HG03354 (cell line): ENCODE data around the gene CRAMP1.

ENCODE experiments used
- ATAC-seq: cut with Tn5 transposase; IDR thresholded peaks from one replicate; pipeline ENCODE4 v1.9.1; 2021; ENCODE audit warnings: mild to moderate bottlenecking; ENCODE audit not compliant: unreplicated experiment, poor library complexity, severe bottlenecking

Gene CRAMP1

DNA sequence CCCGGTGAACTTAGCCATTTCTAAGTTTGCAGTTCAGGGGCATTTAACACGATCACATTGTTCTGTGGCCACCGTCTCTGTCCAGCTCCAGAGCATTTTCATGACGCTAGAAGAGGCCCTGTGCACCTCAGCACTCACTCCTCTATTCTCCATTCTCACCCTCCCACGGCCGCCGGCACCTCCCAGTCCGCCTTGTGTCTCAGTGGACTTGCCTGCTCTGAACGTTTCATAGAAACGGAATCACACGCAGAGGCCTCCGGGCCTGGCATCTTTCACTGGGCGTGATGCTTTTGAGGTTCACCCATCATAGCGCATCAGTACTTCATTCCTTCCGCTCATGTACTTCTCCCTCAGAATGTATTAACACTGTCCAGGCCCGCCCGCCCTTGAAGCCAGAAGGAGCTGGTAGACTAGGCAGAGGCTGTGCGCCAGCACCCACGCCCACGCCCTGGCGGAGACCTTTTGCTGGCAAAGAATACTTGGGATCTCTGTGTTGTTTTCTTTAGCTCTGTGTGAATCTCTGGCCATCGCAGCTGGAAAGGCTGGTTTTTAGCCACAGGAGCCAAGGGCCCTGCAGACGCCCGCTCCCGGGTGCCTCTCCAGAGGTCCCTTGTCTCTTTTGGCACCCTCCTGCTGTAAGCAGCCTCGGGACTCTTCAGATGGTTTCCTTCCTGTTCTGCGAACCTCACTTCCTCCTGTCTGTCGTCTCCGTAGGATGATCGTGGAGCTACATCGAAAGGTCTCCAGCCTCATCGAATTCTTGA is 42.5 kb downstream of the CRAMP1 start:
- no peak for ATAC-seq

DNA sequence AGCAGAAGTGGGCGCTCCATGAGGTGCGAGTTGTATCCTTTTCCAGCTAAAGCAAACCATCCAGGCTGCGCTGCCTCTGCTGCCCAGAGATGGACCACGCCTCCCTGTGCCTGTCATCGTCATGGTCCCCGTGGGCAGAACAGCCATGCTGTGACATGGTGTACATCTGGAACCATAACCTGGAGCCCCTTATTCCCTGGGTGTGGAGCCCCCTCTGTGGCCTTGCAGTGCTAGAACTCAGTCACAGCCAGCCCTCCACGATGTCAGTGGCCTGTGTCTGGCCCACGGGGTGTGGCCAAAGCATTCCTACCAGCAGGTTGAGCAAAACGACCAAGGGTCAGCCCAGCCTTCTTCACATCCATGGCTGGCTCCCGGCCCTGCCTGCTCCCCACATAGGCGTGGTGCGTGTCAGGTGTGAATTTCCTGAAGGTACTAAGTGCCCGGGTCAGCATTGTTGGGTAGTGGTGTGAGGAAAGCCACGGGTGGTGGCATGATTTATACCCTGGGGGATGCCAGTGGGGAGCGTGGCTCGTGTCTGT is 43.2 kb downstream of the CRAMP1 start:
- no peak for ATAC-seq

- no peak for ATAC-seq
Observed at GRCh38 chr16:1655909-1656807, 44.0 kb downstream of the CRAMP1 start.

DNA sequence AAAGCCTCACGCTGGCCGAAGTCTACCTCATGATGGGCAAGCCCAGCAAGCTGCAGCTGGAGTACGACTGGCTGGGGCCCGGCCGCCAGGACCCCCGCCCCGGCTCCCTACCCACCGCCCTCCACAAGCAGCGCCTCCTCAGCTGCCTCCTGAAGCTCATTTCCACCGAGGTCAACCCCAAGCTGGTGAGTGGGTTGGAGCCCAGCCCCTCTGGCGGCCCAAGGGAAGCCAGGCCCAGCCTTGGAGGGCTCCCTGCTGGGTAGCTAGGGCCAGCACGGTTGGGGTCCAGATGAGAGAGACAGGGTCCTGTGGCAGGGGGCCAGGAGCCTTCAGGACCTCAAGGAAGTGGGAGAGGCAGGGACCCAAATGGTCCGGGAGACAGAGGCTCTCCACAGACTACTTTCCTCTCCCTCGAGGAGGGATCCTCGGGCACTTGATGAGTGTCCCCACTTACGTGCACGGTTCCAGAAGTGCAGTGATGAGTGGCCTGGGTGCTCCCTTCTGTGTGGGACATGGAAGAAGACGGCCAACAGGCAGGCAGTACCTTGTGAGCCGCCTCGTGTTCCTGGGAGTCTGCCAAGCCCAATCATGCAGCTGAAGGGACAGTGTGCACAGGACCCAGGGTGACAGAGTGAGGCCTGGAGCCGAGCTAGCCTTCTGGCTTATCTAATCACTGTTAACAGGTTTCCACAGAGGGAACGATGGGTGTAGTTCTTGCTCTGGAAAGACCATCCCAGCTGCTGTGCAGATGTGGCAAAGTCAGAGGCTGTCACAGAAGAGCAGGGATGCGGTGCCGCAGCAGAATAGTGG is 44.9 kb downstream of the CRAMP1 start:
- ATAC-seq, result no peak

GRCh38 chr16:1657841-1658240 is 45.7 kb downstream of the CRAMP1 start:
- ATAC-seq, result no peak

GRCh38 chr16:1659031-1659430 is 46.9 kb downstream of the CRAMP1 start:
- ATAC-seq, result no peak

DNA sequence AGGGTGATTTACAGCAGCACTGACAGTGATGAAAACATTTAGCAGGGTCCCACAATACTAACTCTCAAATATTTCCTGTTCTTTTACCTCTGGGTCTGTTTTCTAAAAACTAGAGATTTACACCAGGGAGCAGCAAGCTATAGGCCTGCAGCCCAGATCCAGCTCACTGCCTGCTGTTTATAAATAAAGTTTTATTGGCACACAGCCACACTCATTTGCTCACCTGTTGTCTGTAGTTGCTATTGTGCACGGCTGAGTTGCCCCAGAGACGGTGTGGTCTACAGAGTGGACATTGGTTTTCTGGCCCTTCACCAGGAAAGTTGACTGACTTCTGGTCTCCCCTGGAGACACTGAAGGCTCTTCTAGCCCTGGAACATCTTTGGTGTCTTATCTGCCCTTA is 49.7 kb downstream of the CRAMP1 start:
- no peak for ATAC-seq

DNA sequence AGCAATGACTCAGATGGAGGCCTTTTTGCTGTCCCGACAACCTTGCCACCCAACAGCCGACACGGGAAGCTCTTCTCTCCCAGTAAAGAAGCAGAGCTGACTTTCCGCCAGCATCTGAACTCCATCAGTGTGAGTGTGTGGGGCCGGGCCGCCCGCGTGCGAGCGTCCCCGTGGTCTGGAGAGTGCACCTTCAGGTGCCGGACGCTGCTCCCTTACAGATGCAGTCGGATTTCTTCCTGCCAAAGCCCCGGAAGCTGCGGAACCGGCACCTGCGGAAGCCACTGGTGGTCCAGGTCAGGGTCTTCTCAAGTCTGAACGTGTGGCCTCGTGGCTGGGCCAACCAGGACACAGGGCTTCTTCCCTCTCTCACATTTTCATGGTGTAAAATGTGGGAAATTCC is 50.4 kb downstream of the CRAMP1 start:
- ATAC-seq, result no peak

DNA sequence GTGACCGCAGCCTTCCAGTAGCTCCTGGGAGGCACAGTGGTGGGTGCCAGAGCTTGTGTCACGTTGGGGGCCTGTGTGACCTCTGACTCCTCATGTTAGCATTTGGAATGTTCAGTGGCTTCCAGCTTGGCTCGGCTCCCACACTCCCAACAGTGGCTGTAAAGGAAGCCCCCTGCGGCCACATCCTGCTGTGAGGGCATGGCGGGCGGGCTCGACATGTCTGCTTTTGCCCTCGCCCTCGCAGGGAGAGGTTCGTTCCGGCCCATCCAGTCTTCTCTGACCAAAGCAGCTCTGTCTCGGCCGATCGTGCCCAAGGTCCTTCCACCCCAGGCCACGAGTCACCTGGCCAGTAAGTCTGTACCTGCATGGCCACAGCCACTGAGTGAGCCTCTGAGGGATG is 53.7 kb downstream of the CRAMP1 start:
- ATAC-seq, result no peak

DNA sequence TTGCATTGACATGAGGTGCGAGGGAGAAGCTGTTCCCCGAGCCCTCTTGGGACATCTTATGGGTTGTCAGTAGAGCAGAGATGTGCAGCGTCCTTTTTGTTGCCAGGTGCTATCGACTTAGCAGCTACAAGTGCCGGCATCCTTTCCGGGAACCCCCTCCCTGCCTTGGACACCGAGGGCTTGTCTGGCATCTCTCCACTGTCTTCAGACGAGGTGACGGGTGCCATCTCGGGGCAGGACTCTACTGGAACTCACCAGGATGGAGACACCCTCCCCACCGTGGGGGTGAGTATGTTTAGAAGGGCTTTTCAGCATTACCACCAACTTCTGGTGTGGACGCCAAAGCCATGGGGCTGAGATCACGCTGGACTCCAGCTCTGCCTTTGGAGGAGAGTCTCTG is 54.2 kb downstream of the CRAMP1 start:
- no peak for ATAC-seq

- ATAC-seq, result no peak
Observed at GRCh38 chr16:1667271-1667670, 55.1 kb downstream of the CRAMP1 start.

DNA sequence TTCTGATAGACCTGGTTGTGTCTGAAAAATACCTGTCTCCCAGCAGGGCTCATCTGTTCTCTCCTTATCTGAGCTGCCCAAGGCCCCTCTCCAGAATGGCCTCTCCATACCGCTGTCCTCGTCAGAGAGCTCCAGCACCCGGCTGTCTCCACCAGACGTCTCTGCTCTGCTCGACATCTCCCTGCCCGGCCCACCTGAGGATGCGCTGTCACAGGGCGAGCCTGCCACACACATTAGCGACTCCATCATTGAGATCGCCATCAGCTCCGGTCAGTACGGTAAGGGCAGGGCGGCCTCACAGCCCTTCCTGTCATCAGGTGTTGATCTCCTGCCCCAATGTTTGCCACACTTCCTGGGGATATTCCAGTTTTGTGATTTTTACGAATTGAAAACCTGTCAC is 55.8 kb downstream of the CRAMP1 start:
- ATAC-seq, result no peak

DNA sequence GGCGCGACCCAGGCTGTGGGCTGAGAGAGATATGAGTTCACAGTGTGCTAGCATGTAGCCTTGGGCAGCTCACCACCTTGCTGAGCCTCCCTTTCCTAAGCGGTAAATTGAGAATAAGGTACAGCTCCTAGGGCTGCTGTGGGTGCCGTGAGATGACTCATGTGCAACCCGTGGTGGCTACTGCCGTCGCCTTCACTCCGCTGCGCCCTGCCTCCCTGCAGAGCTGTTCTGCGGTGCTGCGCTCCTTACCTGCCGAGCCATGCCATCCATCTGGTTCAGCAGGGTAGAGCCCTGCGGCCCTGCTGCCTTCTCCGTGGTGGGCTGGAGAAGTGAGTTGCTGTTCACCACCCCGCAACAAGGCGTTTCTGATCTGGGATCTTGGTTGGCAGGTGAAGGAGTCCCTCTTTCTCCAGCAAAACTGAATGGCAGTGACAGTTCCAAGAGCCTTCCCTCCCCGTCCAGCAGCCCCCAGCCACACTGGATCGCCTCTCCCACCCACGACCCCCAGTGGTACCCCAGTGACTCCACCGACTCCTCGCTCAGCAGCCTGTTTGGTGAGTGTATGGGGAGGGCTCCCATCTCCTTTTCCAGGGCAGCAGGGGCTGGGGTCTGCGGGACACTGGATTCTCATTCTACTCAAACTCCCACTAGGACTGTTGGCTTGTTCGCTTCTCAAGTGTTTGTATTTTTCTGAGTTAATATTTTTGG is 56.6 kb downstream of the CRAMP1 start:
- ATAC-seq, result no peak

- ATAC-seq, result no peak
Observed at GRCh38 chr16:1669698-1670097, 57.5 kb downstream of the CRAMP1 start.

DNA sequence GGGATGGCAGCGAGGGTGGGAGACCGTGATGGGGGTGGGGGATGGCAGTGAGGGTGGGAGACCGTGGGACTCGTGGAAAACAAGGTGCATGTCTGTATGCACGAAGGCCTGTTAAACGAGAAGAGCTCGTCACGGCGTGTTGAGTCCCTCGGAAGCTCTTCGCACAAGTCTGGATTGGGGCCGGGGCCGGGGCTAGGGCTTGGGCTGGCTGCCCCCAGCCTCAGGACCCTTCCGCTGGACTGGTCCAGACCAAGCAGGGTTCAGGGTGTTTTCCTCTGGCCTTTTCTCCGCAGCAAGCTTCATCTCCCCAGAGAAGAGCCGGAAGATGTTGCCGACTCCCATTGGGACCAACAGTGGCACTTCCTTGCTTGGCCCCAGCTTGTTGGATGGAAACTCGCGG is 58.2 kb downstream of the CRAMP1 start:
- ATAC-seq, result no peak

DNA sequence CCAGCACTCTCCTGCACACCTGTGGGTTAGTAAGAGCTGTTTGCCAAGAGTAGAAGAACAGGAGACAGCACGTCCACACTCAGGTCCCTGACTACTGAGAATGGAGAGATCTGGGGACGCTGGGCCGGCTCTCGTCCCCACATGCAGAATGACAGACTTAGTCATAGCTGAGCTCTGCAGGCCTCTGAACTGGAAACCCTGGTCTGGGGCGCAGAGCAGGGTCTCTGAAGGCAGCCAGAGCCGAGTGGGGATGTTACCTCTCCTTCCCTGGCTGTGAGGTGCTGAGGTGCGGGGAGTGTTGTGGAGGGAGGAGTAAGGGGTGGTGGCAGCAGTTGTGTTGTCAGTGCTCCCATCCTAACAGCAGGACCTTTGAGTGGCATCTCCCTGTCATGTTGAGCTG is 58.7 kb downstream of the CRAMP1 start:
- ATAC-seq, result no peak

- ATAC-seq, result no peak
Observed at GRCh38 chr16:1673424-1674151, 61.4 kb downstream of the CRAMP1 start.

- no peak for ATAC-seq
Observed at GRCh38 chr16:1674306-1674705, 62.1 kb downstream of the CRAMP1 start.
